Muscle of back (tissue), 10 donors: ENCODE results near the gene ROGDI. TPM values are rescaled to one million over a fixed set of nuclear protein-coding genes. Genes with fewer than 3 reads are reported as not detected.

Experiments used
- polyA plus RNA-seq, 10 donors: library from polyadenylated mRNA; unstranded; fragments of 120-200 nt; gene quantifications; one replicate each; pipeline ENCODE4 v1.2.1, GENCODE V29; 2013; ENCODE audit not compliant: insufficient read length in 10 of 10

ROGDI gene
- polyA plus RNA-seq, 10 donors: 6.6 to 14.9 (median 12.3) TPM

Other genes with a start within 250 kb of the ROGDI start
- under 1 TPM; 0.14 to 0.76 (median 0.56) TPM for gene C16orf96, start 246.3 kb downstream of the ROGDI start, polyA plus RNA-seq
- gene UBALD1, start 187.7 kb downstream of the ROGDI start, polyA plus RNA-seq: 10 to 100 TPM; 12.5 to 22.3 (median 16.2) TPM
- 10 to 100 TPM; 30.9 to 42.7 (median 36.9) TPM for gene MGRN1, start 177.8 kb downstream of the ROGDI start, polyA plus RNA-seq
- gene NUDT16L1, start 109.1 kb downstream of the ROGDI start, polyA plus RNA-seq: 10 to 100 TPM; 15.9 to 28.0 (median 21.2) TPM
- gene ANKS3, start 68.4 kb downstream of the ROGDI start, polyA plus RNA-seq: 10 to 100 TPM in 9 of 10 donors, 1 to 10 TPM in 1; 9.7 to 22.3 (median 13.8) TPM
- gene DNAAF8, start 68.1 kb downstream of the ROGDI start, polyA plus RNA-seq: 1 to 10 TPM in 1 of 10 donors, under 1 TPM in 9; 0.35 to 1.0 (median 0.71) TPM
- 10 to 100 TPM in 3 of 10 donors, 1 to 10 TPM in 7; 7.1 to 11.9 (median 8.8) TPM for gene ZNF500, start 35.5 kb downstream of the ROGDI start, polyA plus RNA-seq
- 1 to 10 TPM in 1 of 10 donors, not detected in 9; 9.8 TPM for gene SEPTIN12, start 14.3 kb downstream of the ROGDI start, polyA plus RNA-seq
- gene SMIM22, start 7.3 kb downstream of the ROGDI start, polyA plus RNA-seq: under 1 TPM in 3 of 10 donors, not detected in 7; 0.37 to 0.52 (median 0.46) TPM
- 10 to 100 TPM; 40.5 to 61.3 (median 49.6) TPM for gene GLYR1, start 44.7 kb upstream of the ROGDI start, polyA plus RNA-seq
- 10 to 100 TPM; 15.8 to 23.0 (median 19.5) TPM for gene UBN1, start 44.8 kb upstream of the ROGDI start, polyA plus RNA-seq
- gene PPL, start 134.5 kb upstream of the ROGDI start, polyA plus RNA-seq: 10 to 100 TPM in 2 of 10 donors, 1 to 10 TPM in 6, under 1 TPM in 2; 0.57 to 20.2 (median 1.2) TPM
- gene SEC14L5, start 155.7 kb upstream of the ROGDI start, polyA plus RNA-seq: 1 to 10 TPM in 2 of 10 donors, under 1 TPM in 8; 0.52 to 1.3 (median 0.80) TPM
- 1 to 10 TPM; 3.0 to 5.4 (median 4.6) TPM for gene NAGPA, start 231.3 kb upstream of the ROGDI start, polyA plus RNA-seq